ENCODE measurements around the gene SNCAIP.

The SNCAIP gene

DNA sequence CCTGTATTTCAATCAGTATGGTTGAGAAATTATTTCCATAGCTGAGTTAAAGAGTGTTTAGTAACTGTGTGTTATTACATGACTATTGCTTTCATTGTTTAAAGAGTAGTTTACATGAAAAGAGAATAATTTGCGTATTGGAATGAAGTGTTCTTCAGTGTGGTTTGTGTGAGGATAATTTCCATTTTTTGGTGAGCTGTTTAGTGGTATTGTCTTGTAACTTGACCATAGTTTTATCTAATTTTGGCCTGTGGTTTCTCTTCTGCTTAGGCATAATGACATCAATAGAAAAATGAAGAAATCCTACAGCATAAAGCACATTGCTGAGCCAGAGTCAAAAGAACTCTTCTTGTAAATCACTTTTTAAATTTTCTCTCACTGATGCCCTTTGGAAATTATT is 151.2 kb downstream of the SNCAIP start:
- Histone ChIP-seq H3K36me3 (ENCODE audit: control insufficient read depth in 1 of 2, insufficient read depth in 2 of 2, low read length in 2 of 2) (peaks cover 0 to 4% of the 10 kb centered on the region in 2 experiments), H2BK12ac (ENCODE audit: low read length) (no peak overlapping the region), H3K18ac (ENCODE audit: low read length) (no peak overlapping the region), H4K12ac (ENCODE audit: low read depth, low read length) (no peak overlapping the region), H3K79me2 (ENCODE audit: control insufficient read depth, insufficient read depth, low read length, poor library complexity) (no peaks in the 10 kb centered on the region), H3K4me2 (ENCODE audit: low read length) (no peak overlapping the region), H4K8ac (ENCODE audit: low read depth, low read length) (no peak overlapping the region), H3K9ac (ENCODE audit: low read length) (no peak overlapping the region), H3K4me1 (ENCODE audit: control insufficient read depth in 1 of 2, insufficient read depth in 2 of 2, low read length in 2 of 2) (no peaks in the 10 kb centered on the region), H3K23ac (ENCODE audit: low read length) (no peak overlapping the region), H3K27me3 (ENCODE audit: insufficient read depth, low read length) (no peaks in the 10 kb centered on the region), H3K4ac (ENCODE audit: low read depth, low read length) (no peak overlapping the region), H3K79me1 (ENCODE audit: low read length) (no peaks in the 10 kb centered on the region), H2AFZ (ENCODE audit: insufficient read depth, low read length, poor library complexity) (no peak overlapping the region), H2BK120ac (ENCODE audit: insufficient read depth, low read length, poor library complexity) (no peak overlapping the region), H2AK5ac (ENCODE audit: low read length) (no peak overlapping the region), H4K91ac (ENCODE audit: low read depth, low read length) (no peak overlapping the region), H2BK5ac (ENCODE audit: low read depth, low read length, poor library complexity) (no peak overlapping the region), H3K14ac (ENCODE audit: low read length) (no peak overlapping the region), H3K4me3 (ENCODE audit: low read depth, low read length) (no peak overlapping the region), H3K27ac (ENCODE audit: low read depth, low read length) (no peak overlapping the region), H3K9me3 (ENCODE audit: insufficient read depth, low read depth, low read length) (no peaks in the 10 kb centered on the region)
- DNase-seq, result no peak
- WGBS (ENCODE audit: extremely low coverage, insufficient coverage, insufficient read length), result 100% methylated on average over 1 of the region's 1 CpG

DNA sequence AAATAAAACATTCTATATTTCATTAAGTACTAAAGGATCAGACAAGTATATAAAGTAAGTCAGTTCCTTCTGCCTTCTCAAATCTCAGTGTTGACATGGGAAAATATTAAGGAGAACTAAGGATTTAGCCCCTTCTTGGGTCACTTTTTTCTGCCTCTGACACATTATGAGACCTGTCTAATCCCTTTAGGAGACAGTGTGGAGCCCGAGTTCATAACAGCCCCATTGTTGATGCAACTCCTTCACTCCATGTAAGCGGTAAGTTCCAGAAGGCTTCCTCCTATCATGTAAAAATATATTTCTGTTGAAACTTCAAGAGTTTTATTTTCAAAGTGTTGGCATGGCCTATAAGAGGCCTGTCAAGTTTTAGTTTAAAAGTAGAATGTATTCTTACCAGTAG is 152.2 kb downstream of the SNCAIP start:
- DNase-seq, result no peak
- Histone ChIP-seq H4K91ac (ENCODE audit: low read depth, low read length) (no peak overlapping the region), H3K14ac (ENCODE audit: low read length) (no peak overlapping the region), H3K18ac (ENCODE audit: low read length) (no peak overlapping the region), H4K8ac (ENCODE audit: low read depth, low read length) (no peak overlapping the region), H4K12ac (ENCODE audit: low read depth, low read length) (no peak overlapping the region), H2BK12ac (ENCODE audit: low read length) (no peak overlapping the region), H3K27me3 (ENCODE audit: insufficient read depth, low read length) (no peaks in the 10 kb centered on the region), H2BK5ac (ENCODE audit: low read depth, low read length, poor library complexity) (no peak overlapping the region), H2AK5ac (ENCODE audit: low read length) (no peak overlapping the region), H3K36me3 (ENCODE audit: control insufficient read depth in 1 of 2, insufficient read depth in 2 of 2, low read length in 2 of 2) (peaks cover 0 to 4% of the 10 kb centered on the region in 2 experiments), H3K4me3 (ENCODE audit: low read depth, low read length) (no peak overlapping the region), H3K4me1 (ENCODE audit: control insufficient read depth in 1 of 2, insufficient read depth in 2 of 2, low read length in 2 of 2) (no peaks in the 10 kb centered on the region), H3K79me1 (ENCODE audit: low read length) (no peaks in the 10 kb centered on the region), H3K4me2 (ENCODE audit: low read length) (no peak overlapping the region), H3K4ac (ENCODE audit: low read depth, low read length) (no peak overlapping the region), H2BK120ac (ENCODE audit: insufficient read depth, low read length, poor library complexity) (no peak overlapping the region), H3K9me3 (ENCODE audit: insufficient read depth, low read depth, low read length) (no peaks in the 10 kb centered on the region), H3K9ac (ENCODE audit: low read length) (no peak overlapping the region), H3K79me2 (ENCODE audit: control insufficient read depth, insufficient read depth, low read length, poor library complexity) (no peaks in the 10 kb centered on the region), H3K23ac (ENCODE audit: low read length) (no peak overlapping the region), H3K27ac (ENCODE audit: low read depth, low read length) (no peak overlapping the region), H2AFZ (ENCODE audit: insufficient read depth, low read length, poor library complexity) (no peak overlapping the region)
- WGBS (ENCODE audit: extremely low coverage, insufficient coverage, insufficient read length), result no CpG with 5 or more reads among the region's 2 CpGs

- no peaks in the 10 kb centered on the region for H3K79me1 ChIP-seq (ENCODE audit: low read length)
- H4K12ac ChIP-seq (ENCODE audit: low read depth, low read length), result no peak overlapping the region
- no peak overlapping the region for H2BK120ac ChIP-seq (ENCODE audit: insufficient read depth, low read length, poor library complexity)
- H3K36me3 ChIP-seq (ENCODE audit: control insufficient read depth in 1 of 2, insufficient read depth in 2 of 2, low read length in 2 of 2), result peaks cover 0 to 4% of the 10 kb centered on the region in 2 experiments
- H3K14ac ChIP-seq (ENCODE audit: low read length), result no peak overlapping the region
- no peak for DNase-seq
- no peak overlapping the region for H2BK12ac ChIP-seq (ENCODE audit: low read length)
- no peak overlapping the region for H3K4me2 ChIP-seq (ENCODE audit: low read length)
- no peak overlapping the region for H4K91ac ChIP-seq (ENCODE audit: low read depth, low read length)
- no peaks in the 10 kb centered on the region for H3K27me3 ChIP-seq (ENCODE audit: insufficient read depth, low read length)
- no peak overlapping the region for H3K27ac ChIP-seq (ENCODE audit: low read depth, low read length)
- H2BK5ac ChIP-seq (ENCODE audit: low read depth, low read length, poor library complexity), result no peak overlapping the region
- H3K18ac ChIP-seq (ENCODE audit: low read length), result no peak overlapping the region
- no peak overlapping the region for H3K23ac ChIP-seq (ENCODE audit: low read length)
- H2AFZ ChIP-seq (ENCODE audit: insufficient read depth, low read length, poor library complexity), result no peak overlapping the region
- no peak overlapping the region for H4K8ac ChIP-seq (ENCODE audit: low read depth, low read length)
- H2AK5ac ChIP-seq (ENCODE audit: low read length), result no peak overlapping the region
- no peaks in the 10 kb centered on the region for H3K79me2 ChIP-seq (ENCODE audit: control insufficient read depth, insufficient read depth, low read length, poor library complexity)
- no peaks in the 10 kb centered on the region for H3K9me3 ChIP-seq (ENCODE audit: insufficient read depth, low read depth, low read length)
- no peak overlapping the region for H3K4me3 ChIP-seq (ENCODE audit: low read depth, low read length)
- no peak overlapping the region for H3K4ac ChIP-seq (ENCODE audit: low read depth, low read length)
- no peaks in the 10 kb centered on the region for H3K4me1 ChIP-seq (ENCODE audit: control insufficient read depth in 1 of 2, insufficient read depth in 2 of 2, low read length in 2 of 2)
- no peak overlapping the region for H3K9ac ChIP-seq (ENCODE audit: low read length)
- no CpG with 5 or more reads among the region's 7 CpGs for WGBS (ENCODE audit: extremely low coverage, insufficient coverage, insufficient read length)
Measured at GRCh38 chr5:122465031-122465577, 153.1 kb downstream of the SNCAIP start.

DNA sequence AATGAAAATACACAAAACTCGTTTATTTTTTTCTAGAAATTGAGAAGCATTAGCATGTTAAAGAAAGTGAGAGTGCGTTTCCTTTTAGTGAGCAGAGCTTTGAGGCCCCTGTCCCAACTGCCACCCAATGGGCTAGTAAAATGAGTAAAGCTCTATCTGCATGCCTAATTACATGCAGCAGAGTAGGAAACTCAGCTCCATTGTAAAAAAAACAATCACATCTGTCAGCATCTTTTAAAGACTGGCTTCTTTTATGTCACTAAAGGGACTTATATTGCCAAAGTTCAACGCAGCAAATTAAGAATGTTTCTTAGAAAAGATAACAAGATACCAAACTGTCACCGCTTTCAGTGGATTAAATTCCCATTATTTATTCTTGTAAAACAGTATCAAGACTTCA is 154.0 kb downstream of the SNCAIP start:
- no peaks in the 10 kb centered on the region for H3K79me2 ChIP-seq (ENCODE audit: control insufficient read depth, insufficient read depth, low read length, poor library complexity)
- H3K9me3 ChIP-seq (ENCODE audit: insufficient read depth, low read depth, low read length), result no peaks in the 10 kb centered on the region
- no peak overlapping the region for H2BK5ac ChIP-seq (ENCODE audit: low read depth, low read length, poor library complexity)

More for the DNA sequence above, 154.0 kb downstream of the SNCAIP start:
- Histone ChIP-seq H4K12ac (ENCODE audit: low read depth, low read length) (no peak overlapping the region), H4K91ac (ENCODE audit: low read depth, low read length) (no peak overlapping the region), H4K8ac (ENCODE audit: low read depth, low read length) (no peak overlapping the region), H3K4ac (ENCODE audit: low read depth, low read length) (no peak overlapping the region), H3K27me3 (ENCODE audit: insufficient read depth, low read length) (no peaks in the 10 kb centered on the region), H3K14ac (ENCODE audit: low read length) (no peak overlapping the region), H3K18ac (ENCODE audit: low read length) (no peak overlapping the region), H3K9ac (ENCODE audit: low read length) (no peak overlapping the region), H2BK12ac (ENCODE audit: low read length) (no peak overlapping the region), H3K4me2 (ENCODE audit: low read length) (no peak overlapping the region), H3K27ac (ENCODE audit: low read depth, low read length) (no peak overlapping the region), H3K4me1 (ENCODE audit: control insufficient read depth in 1 of 2, insufficient read depth in 2 of 2, low read length in 2 of 2) (no peaks in the 10 kb centered on the region), H3K23ac (ENCODE audit: low read length) (no peak overlapping the region), H2AK5ac (ENCODE audit: low read length) (no peak overlapping the region), H2BK120ac (ENCODE audit: insufficient read depth, low read length, poor library complexity) (no peak overlapping the region), H2AFZ (ENCODE audit: insufficient read depth, low read length, poor library complexity) (no peak overlapping the region), H3K36me3 (ENCODE audit: control insufficient read depth in 1 of 2, insufficient read depth in 2 of 2, low read length in 2 of 2) (peaks cover 0 to 4% of the 10 kb centered on the region in 2 experiments), H3K79me1 (ENCODE audit: low read length) (no peaks in the 10 kb centered on the region), H3K4me3 (ENCODE audit: low read depth, low read length) (no peak overlapping the region)
- no CpG with 5 or more reads among the region's 4 CpGs for WGBS (ENCODE audit: extremely low coverage, insufficient coverage, insufficient read length)
- no peak for DNase-seq
